ENCODE results near the gene NUP210L.

DNA sequence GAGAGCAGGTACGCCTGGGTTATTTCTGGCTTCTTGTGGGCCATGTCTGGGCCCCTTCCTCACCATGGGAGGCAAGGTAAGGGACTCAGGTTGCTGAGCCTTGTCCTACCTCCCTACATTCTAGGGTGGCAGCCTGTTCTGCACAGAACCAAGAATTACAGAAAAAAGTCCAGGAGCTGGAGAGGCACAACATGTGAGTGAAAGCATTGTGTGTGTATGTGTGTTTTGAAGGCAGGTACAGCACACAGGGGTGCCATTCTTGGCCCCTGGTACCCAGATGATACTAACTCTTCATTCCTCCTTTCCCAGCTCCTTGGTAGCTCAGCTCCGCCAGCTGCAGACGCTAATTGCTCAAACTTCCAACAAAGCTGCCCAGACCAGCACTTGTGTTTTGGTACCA lies 181.8 kb downstream of the NUP210L start:
- TF ChIP-seq EZH2 (IDR thresholded peaks at IDR 0.05; ENCODE audit: insufficient read depth, poor library complexity, severe bottlenecking) (no peak), EZH2phosphoT487 (IDR thresholded peaks at IDR 0.05; ENCODE audit: insufficient read depth, low read depth) (no peak)

Measured in GM23248 (cell line).